ENCODE data around the gene MTHFD1L.

DNA sequence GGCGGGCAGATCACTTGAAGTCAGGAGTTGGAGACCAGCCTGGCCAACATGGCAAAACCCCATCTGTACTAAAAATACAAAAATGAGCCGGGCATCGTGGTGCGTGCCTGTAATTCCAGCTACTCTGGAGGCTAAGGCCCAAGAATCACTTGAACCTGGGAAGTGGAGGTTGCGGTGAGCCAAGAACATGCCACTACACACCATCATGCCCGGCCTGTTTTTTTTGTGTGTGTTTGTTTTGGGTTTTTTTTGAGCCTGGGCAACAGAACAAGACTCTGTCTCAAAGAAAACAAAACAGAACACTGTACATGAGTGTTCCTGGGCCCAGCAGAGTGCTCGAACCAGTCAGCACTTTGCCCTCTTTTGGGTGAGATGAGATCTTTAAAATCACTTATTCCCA lies 159.1 kb downstream of the MTHFD1L start:
- TF ChIP-seq YY1 (IDR thresholded peaks at IDR 0.05; ENCODE audit: insufficient read depth, insufficient read length) = no peak
- TF ChIP-seq ZNF274 (IDR thresholded peaks at IDR 0.05; ENCODE audit: low read depth, low read length) = no peak

Measured in NT2/D1 (cell line).